Brain microvascular endothelial cell (primary cell): ENCODE data around the gene NR2F1-AS1.

Experiments
- DNase-seq: peaks from one replicate; pipeline ENCODE4 v3.0.0-alpha.2; 2020
- H3K27ac ChIP-seq: fragments of 250-450 bp; sonication (Bioruptor Pico); 2 replicates; pipeline ENCODE4 v1.5.1; 2020; ENCODE audit warnings: mild to moderate bottlenecking, moderate library complexity
- H3K27me3 ChIP-seq: fragments of 250-450 bp; sonication (Bioruptor Pico); replicated peaks from 2 replicates; pipeline ENCODE4 v1.5.1; 2020; ENCODE audit warnings: mild to moderate bottlenecking
- H3K36me3 ChIP-seq: fragments of 250-450 bp; sonication (Bioruptor Pico); replicated peaks from 2 replicates; pipeline ENCODE4 v1.5.1; 2020; ENCODE audit warnings: mild to moderate bottlenecking
- H3K4me3 ChIP-seq: 2 replicates; pipeline ENCODE4 v1.5.1; 2011; ENCODE audit warnings: low read depth, mild to moderate bottlenecking, control low read depth, low read length, moderate library complexity
- CTCF ChIP-seq: IDR thresholded peaks from 2 replicates; pipeline ENCODE4 v1.5.1; 2011; ENCODE audit warnings: low read depth, mild to moderate bottlenecking, moderate library complexity, low read length, control low read depth, inconsistent platforms; ENCODE audit errors: missing control alignments
- in situ Hi-C: cut with HindIII; loops from 2 replicates; pipeline ENCODE4 v1.10.0; 2017; ENCODE audit warnings: low sequenced_read_pairs, low pct_ligation_motif_present

The NR2F1-AS1 gene

GRCh38 chr5:93572608-93573353 is 8.2 kb downstream of the NR2F1-AS1 start:
- no peak for TF ChIP-seq CTCF
- Histone ChIP-seq H3K36me3 (peaks cover 17% of the 10 kb centered on the region), H3K27ac (peak overlapping the region; percentile 5), H3K4me3 (peak overlapping the region; percentile 41), H3K27me3 (no peaks in the 10 kb centered on the region)
- in situ Hi-C loops, result no loop called here
- DNase-seq, result no peak

- H3K4me3 ChIP-seq, result peak overlapping the region; percentile 41
- no peaks in the 10 kb centered on the region for H3K27me3 ChIP-seq
- TF ChIP-seq CTCF, result no peak
- peaks cover 17% of the 10 kb centered on the region for H3K36me3 ChIP-seq
- peak overlapping the region; percentile 5 for H3K27ac ChIP-seq
- in situ Hi-C loops, result no loop called here
- no peak for DNase-seq
These were observed 8.9 kb downstream of the NR2F1-AS1 start for GRCh38 chr5:93572101-93572607.

- in situ Hi-C loops, result no loop called here
- no peak for TF ChIP-seq CTCF
- Histone ChIP-seq H3K4me3 (no peak overlapping the region), H3K27me3 (no peaks in the 10 kb centered on the region), H3K36me3 (peaks cover 17% of the 10 kb centered on the region), H3K27ac (no peak overlapping the region)
- no peak for DNase-seq
These were observed 9.7 kb downstream of the NR2F1-AS1 start for GRCh38 chr5:93571114-93571949.

- H3K27me3 ChIP-seq, result no peaks in the 10 kb centered on the region
- H3K27ac ChIP-seq, result peak overlapping the region; percentile 17
- peaks cover 17% of the 10 kb centered on the region for H3K36me3 ChIP-seq
- TF ChIP-seq CTCF, result no peak
- H3K4me3 ChIP-seq, result no peak overlapping the region
- DNase-seq, result no peak
- in situ Hi-C loops, result no loop called here
These were observed 10.5 kb downstream of the NR2F1-AS1 start for GRCh38 chr5:93570294-93571113.

- H3K27ac ChIP-seq, result no peak overlapping the region
- H3K36me3 ChIP-seq, result peaks cover 17% of the 10 kb centered on the region
- no peak for DNase-seq
- in situ Hi-C loops, result no loop called here
- no peaks in the 10 kb centered on the region for H3K27me3 ChIP-seq
- H3K4me3 ChIP-seq, result no peak overlapping the region
- TF ChIP-seq CTCF, result no peak
These were observed 11.5 kb downstream of the NR2F1-AS1 start for GRCh38 chr5:93569300-93570160.
